GM10266 (cell line): ENCODE results near the gene BRCA1.

Experiments used
- DNase-seq: peaks from one replicate; pipeline ENCODE4 v3.0.0; 2012; ENCODE audit errors: extremely low spot score
- TF ChIP-seq, protein P1 (sequence below): IDR thresholded peaks from 2 replicates; pipeline ENCODE4 v1.5.1; 2012; ENCODE audit warnings: mild to moderate bottlenecking, low read depth; ENCODE audit not compliant: control insufficient read depth, insufficient read depth; ENCODE audit errors: missing control alignments

Gene BRCA1

GRCh38 chr17:43043307-43043706 lies 81.9 kb downstream of the BRCA1 start:
- DNase-seq, result no peak
- TF ChIP-seq, protein P1, sequence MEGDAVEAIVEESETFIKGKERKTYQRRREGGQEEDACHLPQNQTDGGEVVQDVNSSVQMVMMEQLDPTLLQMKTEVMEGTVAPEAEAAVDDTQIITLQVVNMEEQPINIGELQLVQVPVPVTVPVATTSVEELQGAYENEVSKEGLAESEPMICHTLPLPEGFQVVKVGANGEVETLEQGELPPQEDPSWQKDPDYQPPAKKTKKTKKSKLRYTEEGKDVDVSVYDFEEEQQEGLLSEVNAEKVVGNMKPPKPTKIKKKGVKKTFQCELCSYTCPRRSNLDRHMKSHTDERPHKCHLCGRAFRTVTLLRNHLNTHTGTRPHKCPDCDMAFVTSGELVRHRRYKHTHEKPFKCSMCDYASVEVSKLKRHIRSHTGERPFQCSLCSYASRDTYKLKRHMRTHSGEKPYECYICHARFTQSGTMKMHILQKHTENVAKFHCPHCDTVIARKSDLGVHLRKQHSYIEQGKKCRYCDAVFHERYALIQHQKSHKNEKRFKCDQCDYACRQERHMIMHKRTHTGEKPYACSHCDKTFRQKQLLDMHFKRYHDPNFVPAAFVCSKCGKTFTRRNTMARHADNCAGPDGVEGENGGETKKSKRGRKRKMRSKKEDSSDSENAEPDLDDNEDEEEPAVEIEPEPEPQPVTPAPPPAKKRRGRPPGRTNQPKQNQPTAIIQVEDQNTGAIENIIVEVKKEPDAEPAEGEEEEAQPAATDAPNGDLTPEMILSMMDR, result no peak

- DNase-seq, result no peak
- TF ChIP-seq, protein P1, result no peak
These were observed 83.0 kb downstream of the BRCA1 start for GRCh38 chr17:43042025-43042628.

DNA sequence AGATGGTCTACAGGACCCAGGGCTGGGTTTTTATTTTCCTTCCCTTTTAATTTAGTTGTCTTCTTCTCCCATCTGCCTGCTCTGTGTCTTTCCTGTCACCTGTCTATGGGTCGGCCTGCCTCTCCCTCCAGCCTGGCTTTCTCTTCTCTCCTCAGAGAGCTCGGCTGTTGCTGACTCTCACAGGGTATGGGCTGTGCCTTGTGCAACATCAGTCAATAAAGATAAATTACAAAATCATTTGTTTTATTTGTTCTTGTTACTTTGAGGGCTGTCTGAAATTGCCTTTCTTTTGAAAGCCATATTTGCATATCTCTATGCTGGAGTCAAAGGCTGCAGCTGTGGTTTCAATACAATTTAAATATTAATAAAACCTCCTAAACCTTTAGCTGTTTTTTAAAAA lies 84.5 kb downstream of the BRCA1 start:
- no peak for DNase-seq
- TF ChIP-seq, protein P1, result no peak

DNA sequence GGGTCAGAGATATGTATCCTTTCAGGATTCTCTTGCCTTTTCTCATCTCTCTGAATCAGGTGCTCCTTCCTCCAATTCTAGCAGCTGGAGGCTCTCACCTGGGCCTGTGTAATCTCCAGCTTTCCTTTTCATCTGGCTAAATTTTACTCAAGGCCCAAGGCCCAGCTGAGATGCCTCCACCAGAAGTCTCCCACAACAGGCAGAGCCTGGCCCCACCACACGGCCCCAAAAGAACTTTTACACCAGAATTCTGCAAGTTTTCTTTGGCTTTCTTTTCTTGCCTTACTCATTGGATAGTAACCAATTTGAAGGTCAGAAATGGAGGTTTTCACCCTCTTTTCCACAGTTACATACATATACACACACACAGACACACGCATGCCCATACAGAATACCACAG lies 85.5 kb downstream of the BRCA1 start:
- DNase-seq, result no peak
- TF ChIP-seq, protein P1, result no peak

GRCh38 chr17:43034894-43035293 lies 90.3 kb downstream of the BRCA1 start:
- TF ChIP-seq, protein P1, result no peak
- DNase-seq, result no peak

- TF ChIP-seq, protein P1, result no peak
- DNase-seq, result no peak
These were observed 90.9 kb downstream of the BRCA1 start for GRCh38 chr17:43033948-43034881.

- no peak for DNase-seq
- TF ChIP-seq, protein P1, result no peak
These were observed 93.5 kb downstream of the BRCA1 start for GRCh38 chr17:43031666-43032065.
